IPS DF 6.9 (cell line): ENCODE data around the gene MVB12B.
"Not testable (repeated sequence)": the region's sequence is repeated elsewhere in the genome, so short reads cannot be mapped to it uniquely, and the experiment has no call there.

Experiments used
- DNase-seq: peaks from one replicate; pipeline ENCODE4 v3.0.0-alpha.2; 2013; ENCODE audit warnings: low read depth, low spot score
- H3K27ac ChIP-seq: one replicate; pipeline ENCODE4 v1.5.1; 2013; ENCODE audit warnings: low read length, control low read depth
- H3K27me3 ChIP-seq: 2 replicates; pipeline ENCODE4 v1.6.1; 2013; ENCODE audit warnings: mild to moderate bottlenecking, low read length; ENCODE audit not compliant: control insufficient read depth, insufficient read depth
- H3K36me3 ChIP-seq: 2 replicates; pipeline ENCODE4 v1.6.1; 2013; ENCODE audit warnings: low read length; ENCODE audit not compliant: control insufficient read depth, insufficient read depth
- H3K4me1 ChIP-seq: 2 replicates; pipeline ENCODE4 v1.6.1; 2013; ENCODE audit warnings: low read length; ENCODE audit not compliant: control insufficient read depth, insufficient read depth
- H3K4me3 ChIP-seq: 2 replicates; pipeline ENCODE4 v1.5.1; 2013; ENCODE audit warnings: mild to moderate bottlenecking, low read length
- H3K9me3 ChIP-seq: 2 replicates; pipeline ENCODE4 v1.6.1; 2013; ENCODE audit warnings: low read length, inconsistent platforms; ENCODE audit not compliant: control insufficient read depth, insufficient read depth
- WGBS: extraction: QIAGEN DNeasy Blood & Tissue Kit; methylation state at CpG from one replicate; pipeline ENCODE4 v1.1.7; 2013; ENCODE audit warnings: mixed read lengths, missing lambda C conversion rate; ENCODE audit not compliant: insufficient read length, insufficient coverage; 5-methylcytosine and 5-hydroxymethylcytosine counted together

Gene MVB12B

DNA sequence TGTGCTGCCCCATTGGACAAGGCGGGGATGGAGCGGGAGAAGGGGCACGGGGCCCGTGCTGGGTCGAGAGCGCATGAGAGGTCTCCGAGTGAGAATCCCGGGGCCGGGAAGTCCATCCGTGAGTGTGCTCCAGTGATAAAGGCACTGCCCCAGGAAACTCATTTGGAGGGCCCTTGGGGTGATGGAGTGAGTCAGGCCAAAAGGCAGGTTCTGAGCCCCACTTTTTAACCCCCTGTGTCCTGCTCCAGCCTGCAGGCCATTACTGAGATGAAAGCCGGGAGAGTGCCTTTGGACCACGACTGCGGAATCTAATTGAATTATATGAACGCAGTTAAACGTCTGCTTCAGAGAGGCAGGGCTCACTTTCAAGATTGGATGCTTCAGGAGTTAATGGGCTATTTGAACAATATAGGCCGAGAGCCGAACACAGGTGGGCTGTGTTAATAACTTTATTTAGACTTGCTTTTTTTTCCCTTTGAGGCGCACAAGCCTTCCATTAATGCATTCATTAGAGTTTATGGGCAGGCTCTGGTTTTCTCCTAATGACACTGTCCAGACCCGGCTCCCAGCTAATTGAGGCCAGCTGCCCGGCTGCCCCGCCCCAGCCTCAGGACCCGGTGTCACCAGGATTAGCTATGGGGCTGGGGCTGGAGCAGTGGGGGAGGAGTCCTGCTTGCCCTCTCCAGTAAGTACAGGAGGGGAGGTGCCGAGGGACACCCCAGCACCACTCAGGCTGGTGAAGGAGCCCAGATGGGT, 208.0 kb downstream of the MVB12B start:
- no CpG with 5 or more reads among the region's 23 CpGs for WGBS
- Histone ChIP-seq H3K36me3 (no peaks in the 10 kb centered on the region), H3K4me3 (peak overlapping the region; percentile 16; the same call in 1 of the 2 replicates), H3K27ac (no peak overlapping the region), H3K27me3 (no peaks in the 10 kb centered on the region), H3K9me3 (no peaks in the 10 kb centered on the region), H3K4me1 (peaks cover 9% of the 10 kb centered on the region)
- no peak for DNase-seq

DNA sequence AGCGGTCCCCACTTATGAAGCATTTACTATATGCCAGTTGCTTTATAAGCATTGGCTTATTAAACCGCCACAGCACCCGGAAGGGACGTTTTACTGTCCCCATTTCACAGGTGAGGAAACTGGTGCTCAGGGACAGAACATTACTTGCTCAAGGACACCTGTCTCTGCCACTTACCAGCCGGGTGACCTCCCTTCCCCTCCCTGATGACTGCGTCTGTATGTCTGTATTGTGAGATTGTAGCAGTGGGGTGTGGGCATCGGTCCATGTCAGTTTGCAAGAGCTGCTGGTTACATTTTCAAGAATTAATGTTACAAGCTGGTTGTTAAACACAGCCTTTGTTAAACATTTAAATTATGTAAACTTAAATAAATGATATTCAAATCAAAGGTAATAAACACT, 209.5 kb downstream of the MVB12B start:
- no peaks in the 10 kb centered on the region for H3K27me3 ChIP-seq
- H3K4me1 ChIP-seq = peaks cover 9% of the 10 kb centered on the region
- H3K4me3 ChIP-seq = no peak overlapping the region
- no peaks in the 10 kb centered on the region for H3K36me3 ChIP-seq
- no CpG with 5 or more reads among the region's 7 CpGs for WGBS
- DNase-seq = no peak
- H3K9me3 ChIP-seq = no peaks in the 10 kb centered on the region
- H3K27ac ChIP-seq = no peak overlapping the region

DNA sequence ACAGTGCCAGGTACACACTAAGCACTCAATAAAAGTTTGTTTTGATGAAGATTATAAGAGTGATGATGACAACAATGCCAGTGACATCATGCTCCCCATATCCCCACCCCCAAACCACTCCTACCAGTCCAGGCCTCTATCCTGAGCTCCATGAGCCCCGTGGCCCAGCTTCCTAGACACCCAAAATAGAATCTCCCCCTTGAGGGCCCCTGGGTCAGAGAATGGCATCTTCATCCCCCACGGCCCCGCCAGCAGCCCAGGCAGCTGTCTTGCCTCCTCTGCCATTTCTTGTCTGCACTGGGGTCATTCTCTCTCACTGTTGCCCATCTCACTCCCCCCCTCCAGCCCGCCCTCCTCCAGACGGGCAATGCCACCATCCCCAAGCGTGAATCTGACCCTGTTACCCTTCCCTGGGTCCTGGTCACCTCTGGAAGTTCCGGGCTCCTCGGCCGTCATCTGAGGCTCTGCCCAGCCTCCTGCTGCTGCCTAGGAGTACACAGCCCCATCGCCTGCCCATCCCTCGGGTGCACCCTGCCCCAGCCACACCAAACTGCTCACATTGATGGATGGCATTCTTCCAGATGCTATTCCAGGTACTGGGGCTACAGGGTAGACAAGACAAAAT, 210.3 kb downstream of the MVB12B start:
- no peak for DNase-seq
- no CpG with 5 or more reads among the region's 11 CpGs for WGBS
- no peaks in the 10 kb centered on the region for H3K36me3 ChIP-seq
- no peak overlapping the region for H3K4me3 ChIP-seq
- peaks cover 9% of the 10 kb centered on the region for H3K4me1 ChIP-seq
- H3K27ac ChIP-seq = no peak overlapping the region
- H3K9me3 ChIP-seq = no peaks in the 10 kb centered on the region
- H3K27me3 ChIP-seq = no peaks in the 10 kb centered on the region

- H3K27me3 ChIP-seq = no peaks in the 10 kb centered on the region
- no peak overlapping the region for H3K4me3 ChIP-seq
- H3K4me1 ChIP-seq = peaks cover 9% of the 10 kb centered on the region
- H3K9me3 ChIP-seq = no peaks in the 10 kb centered on the region
- H3K27ac ChIP-seq = no peak overlapping the region
- no CpG with 5 or more reads among the region's 1 CpG for WGBS
- DNase-seq = no peak
- no peaks in the 10 kb centered on the region for H3K36me3 ChIP-seq
These were observed 211.9 kb downstream of the MVB12B start for GRCh38 chr9:126538550-126538949.

DNA sequence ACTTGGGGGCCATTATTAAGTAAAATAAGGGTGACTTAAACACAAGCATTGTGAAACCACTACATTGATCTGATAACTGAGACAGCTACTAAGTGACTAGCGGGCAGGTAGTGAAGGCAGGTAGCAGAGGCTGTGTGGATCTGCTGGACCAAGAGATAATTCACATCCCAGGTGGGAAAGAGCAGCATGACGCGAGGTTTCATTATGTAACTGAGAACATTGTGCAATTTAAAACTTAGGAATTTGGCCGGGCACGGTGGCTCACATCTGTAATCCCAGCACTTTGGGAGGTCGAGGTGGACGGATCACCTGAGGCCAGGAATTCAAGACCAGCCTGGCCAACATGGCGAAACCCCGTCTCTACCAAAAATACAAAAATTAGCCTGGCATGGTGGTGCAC, 213.8 kb downstream of the MVB12B start:
- not testable (repeated sequence) for H3K27me3 ChIP-seq, H3K27ac ChIP-seq, H3K4me3 ChIP-seq, H3K36me3 ChIP-seq, H3K9me3 ChIP-seq, H3K4me1 ChIP-seq, DNase-seq
- WGBS = no CpG with 5 or more reads among the region's 9 CpGs

GRCh38 chr9:126543490-126543889, 216.9 kb downstream of the MVB12B start:
- Histone ChIP-seq H3K27ac (no peak overlapping the region), H3K4me1 (no peaks in the 10 kb centered on the region), H3K27me3 (no peaks in the 10 kb centered on the region), H3K36me3 (no peaks in the 10 kb centered on the region), H3K4me3 (no peak overlapping the region), H3K9me3 (no peaks in the 10 kb centered on the region)
- WGBS = no CpG with 5 or more reads among the region's 3 CpGs
- DNase-seq = no peak

GRCh38 chr9:126545106-126545505, 218.5 kb downstream of the MVB12B start:
- Histone ChIP-seq H3K27ac (no peak overlapping the region), H3K27me3 (no peaks in the 10 kb centered on the region), H3K9me3 (no peaks in the 10 kb centered on the region), H3K4me3 (no peak overlapping the region), H3K4me1 (no peaks in the 10 kb centered on the region), H3K36me3 (no peaks in the 10 kb centered on the region)
- WGBS = no CpG with 5 or more reads among the region's 7 CpGs
- no peak for DNase-seq

GRCh38 chr9:126546036-126546435, 219.4 kb downstream of the MVB12B start:
- DNase-seq = no peak
- Histone ChIP-seq H3K9me3 (no peaks in the 10 kb centered on the region), H3K4me1 (no peaks in the 10 kb centered on the region), H3K36me3 (no peaks in the 10 kb centered on the region), H3K27ac (no peak overlapping the region), H3K4me3 (no peak overlapping the region), H3K27me3 (no peaks in the 10 kb centered on the region)
- no CpG with 5 or more reads among the region's 7 CpGs for WGBS

DNA sequence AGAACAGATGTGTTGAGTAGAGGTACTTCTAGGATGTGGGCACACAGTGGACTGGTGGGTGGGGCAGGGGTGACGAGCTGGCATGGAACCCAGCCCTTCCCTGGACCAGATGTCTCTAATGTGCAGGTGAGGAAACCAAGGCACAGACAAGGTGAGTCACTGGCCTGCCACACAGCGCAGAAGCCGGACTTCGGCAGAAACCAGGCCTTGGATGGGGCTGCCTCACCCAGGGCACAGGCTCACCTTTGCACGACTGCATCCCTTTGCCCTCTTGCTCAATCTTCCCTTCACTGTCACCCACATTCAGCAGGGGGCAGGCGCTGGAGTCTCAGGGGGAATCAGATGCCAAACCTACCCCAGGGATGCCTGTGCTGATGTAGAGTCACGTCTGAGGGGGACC, 221.7 kb downstream of the MVB12B start:
- Histone ChIP-seq H3K4me1 (no peaks in the 10 kb centered on the region), H3K27ac (no peak overlapping the region), H3K9me3 (no peaks in the 10 kb centered on the region), H3K4me3 (no peak overlapping the region), H3K27me3 (no peaks in the 10 kb centered on the region), H3K36me3 (no peaks in the 10 kb centered on the region)
- DNase-seq = no peak
- no CpG with 5 or more reads among the region's 7 CpGs for WGBS

- Histone ChIP-seq H3K27me3 (no peaks in the 10 kb centered on the region), H3K4me3 (no peak overlapping the region), H3K9me3 (no peaks in the 10 kb centered on the region), H3K4me1 (no peaks in the 10 kb centered on the region), H3K27ac (no peak overlapping the region), H3K36me3 (no peaks in the 10 kb centered on the region)
- DNase-seq = no peak
- WGBS = no CpG with 5 or more reads among the region's 21 CpGs
These were observed 222.8 kb downstream of the MVB12B start for GRCh38 chr9:126549246-126550006.
